Gastroesophageal sphincter (tissue), 4 donors: Measurements from ENCODE around the gene COMP. TPM values are rescaled to one million over a fixed set of nuclear protein-coding genes. Genes with fewer than 3 reads are reported as not detected.

Experiments used
- ATAC-seq: fragments of 150-250 bp; one replicate; pipeline ENCODE4 v1.9.1; 2016; ENCODE audit warnings: mild to moderate bottlenecking, moderate library complexity
- H3K27ac ChIP-seq, 4 donors: fragments of 200-600 bp; sonication (generic) in 3 of 4; 1 replicate in 3 of 4; 2 replicates in 1 of 4; pipeline ENCODE4 v1.5.1; 2016 to 2019
- H3K27me3 ChIP-seq: fragments of 200-600 bp; sonication (generic); one replicate; pipeline ENCODE4 v1.5.1; 2019
- H3K36me3 ChIP-seq, 2 donors: fragments of 200-600 bp; sonication (generic); one replicate each; pipeline ENCODE4 v1.5.1; 2019; ENCODE audit warnings: control low read depth in 1 of 2
- H3K4me1 ChIP-seq, 3 donors: fragments of 200-600 bp; sonication (generic); 1 replicate in 2 of 3; 2 replicates in 1 of 3; pipeline ENCODE4 v1.5.1; 2016 to 2019; ENCODE audit warnings: control low read depth in 2 of 3
- H3K4me3 ChIP-seq, 2 donors: fragments of 200-600 bp; sonication (generic); one replicate each; pipeline ENCODE4 v1.5.1; 2019; ENCODE audit warnings: mild to moderate bottlenecking in 1 of 2, moderate library complexity in 1 of 2
- H3K9me3 ChIP-seq, 3 donors: fragments of 200-600 bp; sonication (generic); one replicate each; pipeline ENCODE4 v1.5.1; 2017 to 2019; ENCODE audit warnings: control low read depth in 2 of 3
- CTCF ChIP-seq, 4 experiments: fragments of 200-600 bp in 2 of 4; fragments of 450-650 bp in 2 of 4; sonication (generic) in 1 of 4; IDR thresholded peaks; one replicate each; pipeline ENCODE4 v1.5.1; 2017 to 2019; ENCODE audit warnings: antibody characterized with exemption in 4 of 4, mild to moderate bottlenecking in 2 of 4, moderate library complexity in 2 of 4
- EP300 ChIP-seq: sonication (generic); formaldehyde crosslinking; IDR thresholded peaks from one replicate; pipeline ENCODE4 v1.6.1; 2017; ENCODE audit warnings: antibody characterized with exemption, mild to moderate bottlenecking
- POLR2A ChIP-seq, 2 donors: fragments of 450-650 bp; IDR thresholded peaks; one replicate each; pipeline ENCODE4 v1.6.1; 2017; ENCODE audit warnings: antibody characterized with exemption in 2 of 2, mild to moderate bottlenecking in 2 of 2, moderate library complexity in 1 of 2
- POLR2AphosphoS5 ChIP-seq: sonication (generic); formaldehyde crosslinking; IDR thresholded peaks from one replicate; pipeline ENCODE4 v1.6.1; 2017; ENCODE audit warnings: antibody characterized with exemption
- WGBS, 2 donors: methylation state at CpG; one replicate each; pipeline ENCODE4 v1.1.5; 2018; ENCODE audit warnings: low coverage in 1 of 2; 5-methylcytosine and 5-hydroxymethylcytosine counted together
- total RNA-seq, 4 donors: library from RNA; depleted of rRNA; stranded (reverse); fragments of >200 nt; gene quantifications; one replicate each; pipeline ENCODE4 v1.1.0, GENCODE V29; 2016

The COMP gene
- total RNA-seq, 4 donors from 2014 or later: 0.40 to 4.4 (median 0.50) TPM

- H3K27me3 ChIP-seq: no peaks in the 10 kb centered on the region
- H3K4me1 ChIP-seq: no peaks in the 10 kb centered on the region
- no peaks in the 10 kb centered on the region for H3K9me3 ChIP-seq
- WGBS, 2 donors: 72 to 76% methylated on average over 4 to 7 of the region's 13 CpGs
- H3K36me3 ChIP-seq: peaks cover 0 to 65% of the 10 kb centered on the region in 2 donors
- H3K27ac ChIP-seq: no peak overlapping the region
- no peak overlapping the region for H3K4me3 ChIP-seq
- ATAC-seq: no peak
- no peak for TF ChIP-seq POLR2A (IDR thresholded peaks at IDR 0.05)
- TF ChIP-seq POLR2AphosphoS5: no peak
- TF ChIP-seq CTCF (IDR thresholded peaks at IDR 0.05): no peak
- no peak for TF ChIP-seq EP300
These were observed 20.3 kb downstream of the COMP start for GRCh38 chr19:18770663-18771327.

GRCh38 chr19:18769989-18770528 is 21.0 kb downstream of the COMP start:
- no peaks in the 10 kb centered on the region for H3K27me3 ChIP-seq
- 70 to 100% methylated on average over 2 of the region's 15 CpGs for WGBS, 2 donors
- TF ChIP-seq EP300 (no peak), POLR2AphosphoS5 (no peak), CTCF (IDR thresholded peaks at IDR 0.05) (no peak), POLR2A (IDR thresholded peaks at IDR 0.05) (no peak)
- ATAC-seq: no peak
- H3K4me3 ChIP-seq: no peak overlapping the region
- H3K9me3 ChIP-seq: no peaks in the 10 kb centered on the region
- no peak overlapping the region for H3K27ac ChIP-seq
- peaks cover 0 to 58% of the 10 kb centered on the region in 2 donors for H3K36me3 ChIP-seq
- H3K4me1 ChIP-seq: no peaks in the 10 kb centered on the region

GRCh38 chr19:18768997-18769891 is 21.9 kb downstream of the COMP start:
- Histone ChIP-seq H3K9me3 (no peaks in the 10 kb centered on the region), H3K27me3 (no peaks in the 10 kb centered on the region), H3K4me1 (no peaks in the 10 kb centered on the region), H3K27ac (no peak overlapping the region), H3K4me3 (no peak overlapping the region), H3K36me3 (peaks cover 0 to 55% of the 10 kb centered on the region in 2 donors)
- no peak for TF ChIP-seq POLR2AphosphoS5
- TF ChIP-seq CTCF (IDR thresholded peaks at IDR 0.05): no peak
- TF ChIP-seq EP300: no peak
- no peak for TF ChIP-seq POLR2A (IDR thresholded peaks at IDR 0.05)
- ATAC-seq: no peak
- 83 to 98% methylated on average over 1 to 8 of the region's 24 CpGs for WGBS, 2 donors

GRCh38 chr19:18768046-18768771 is 22.9 kb downstream of the COMP start:
- Histone ChIP-seq H3K4me1 (peaks cover 0 to 8% (median 0%) of the 10 kb centered on the region in 3 donors), H3K27ac (no peak overlapping the region), H3K4me3 (no peak overlapping the region), H3K9me3 (no peaks in the 10 kb centered on the region), H3K27me3 (no peaks in the 10 kb centered on the region), H3K36me3 (peaks cover 0 to 55% of the 10 kb centered on the region in 2 donors)
- no CpG with 5 or more reads among the region's 30 CpGs for WGBS, 2 donors
- no peak for ATAC-seq
- TF ChIP-seq POLR2A (IDR thresholded peaks at IDR 0.05) (no peak), CTCF (IDR thresholded peaks at IDR 0.05) (no peak), EP300 (no peak), POLR2AphosphoS5 (no peak)
